Body of pancreas (tissue), 4 donors: ENCODE data around the gene CENPU. TPM values are rescaled to one million over a fixed set of nuclear protein-coding genes. Genes with fewer than 3 reads are reported as not detected.

Experiments used
- ATAC-seq: fragments of 150-250 bp; one replicate; pipeline ENCODE4 v1.9.1; 2016
- DNase-seq, 4 donors: peaks; one replicate each; pipeline ENCODE4 v3.0.0-alpha.2; 2019
- H3K27ac ChIP-seq, 4 donors: fragments of 200-600 bp; sonication (generic); 1 replicate in 3 of 4; 2 replicates in 1 of 4; pipeline versions ENCODE4 v1.5.1 to v1.6.1; 2016 to 2019; ENCODE audit warnings: mild to moderate bottlenecking in 1 of 4, mixed read lengths in 1 of 4, moderate library complexity in 1 of 4
- H3K27me3 ChIP-seq, 2 donors: fragments of 200-600 bp; sonication (generic); one replicate each; pipeline ENCODE4 v1.6.0; 2016; ENCODE audit warnings: mild to moderate bottlenecking in 1 of 2
- H3K36me3 ChIP-seq, 2 donors: fragments of 200-600 bp; sonication (generic); replicated peaks in 1 of 2; 2 replicates each; pipeline ENCODE4 v1.5.1; 2016; ENCODE audit warnings: low read depth in 2 of 2; ENCODE audit not compliant: insufficient read depth in 1 of 2
- H3K4me1 ChIP-seq: fragments of 200-600 bp; sonication (generic); one replicate; pipeline ENCODE4 v1.6.0; 2016
- H3K4me3 ChIP-seq, 2 donors: fragments of 200-600 bp; sonication (generic); 1 replicate in 1 of 2; 2 replicates in 1 of 2; pipeline ENCODE4 v1.5.1; 2016 to 2019
- H3K9me3 ChIP-seq, 3 donors: fragments of 200-600 bp; sonication (generic); 1 replicate in 2 of 3; 2 replicates in 1 of 3; pipeline ENCODE4 v1.5.1; 2016
- POLR2A ChIP-seq, 3 donors: fragments of 450-650 bp; IDR thresholded peaks; one replicate each; pipeline ENCODE4 v1.6.1; 2016; ENCODE audit warnings: antibody characterized with exemption in 3 of 3, mild to moderate bottlenecking in 2 of 3
- WGBS, 2 donors: methylation state at CpG; one replicate each; pipeline ENCODE4 v1.1.5; 2017; 5-methylcytosine and 5-hydroxymethylcytosine counted together
- intact Hi-C: fragments of 100-400 bp; cut with DNase I; formaldehyde crosslinking; loops from one replicate; pipeline ENCODE4 v1.15.1; 2023
- total RNA-seq, 2 donors: library from RNA; depleted of rRNA; stranded (reverse); fragments of >200 nt; gene quantifications; one replicate each; pipeline ENCODE4 v1.1.0, GENCODE V29; 2016
- TF ChIP-seq, protein P1 (sequence below), 7 experiments: fragments of 450-650 bp in 4 of 7; fragments of 200-600 bp in 3 of 7; sonication (generic) in 3 of 7; IDR thresholded peaks; one replicate each; pipeline ENCODE4 v1.5.1; 2016 to 2019; ENCODE audit warnings: antibody characterized with exemption in 7 of 7

CENPU gene
- total RNA-seq, 2 donors from 2014 or later = 2.1 to 2.3 TPM

DNA sequence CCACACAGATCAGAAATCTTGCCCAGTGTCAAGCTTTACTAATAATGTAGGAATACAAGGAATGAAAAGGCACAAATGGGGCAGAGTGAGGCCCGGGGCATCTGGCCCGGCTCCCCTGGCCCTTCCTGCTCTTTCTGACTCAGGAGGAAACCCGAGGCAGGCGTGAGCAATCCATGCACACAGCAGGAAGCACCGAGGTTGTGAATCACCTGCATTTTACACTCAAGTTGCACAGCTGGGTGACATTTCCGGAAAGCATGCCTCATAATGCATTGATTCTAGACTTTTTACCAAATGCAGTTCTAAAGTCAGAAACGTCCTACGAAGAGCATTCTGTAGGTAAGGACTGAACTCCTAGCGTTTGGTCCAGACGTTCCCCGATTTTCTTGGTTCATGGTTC lies 45.4 kb downstream of the CENPU start:
- H3K27me3 ChIP-seq = no peaks in the 10 kb centered on the region
- ATAC-seq = no peak
- DNase-seq = no peak
- H3K4me3 ChIP-seq = no peak overlapping the region
- WGBS, 2 donors = 78 to 81% methylated on average over 11 of the region's 11 CpGs
- no peaks in the 10 kb centered on the region for H3K9me3 ChIP-seq
- H3K36me3 ChIP-seq = no peaks in the 10 kb centered on the region
- TF ChIP-seq, protein P1, sequence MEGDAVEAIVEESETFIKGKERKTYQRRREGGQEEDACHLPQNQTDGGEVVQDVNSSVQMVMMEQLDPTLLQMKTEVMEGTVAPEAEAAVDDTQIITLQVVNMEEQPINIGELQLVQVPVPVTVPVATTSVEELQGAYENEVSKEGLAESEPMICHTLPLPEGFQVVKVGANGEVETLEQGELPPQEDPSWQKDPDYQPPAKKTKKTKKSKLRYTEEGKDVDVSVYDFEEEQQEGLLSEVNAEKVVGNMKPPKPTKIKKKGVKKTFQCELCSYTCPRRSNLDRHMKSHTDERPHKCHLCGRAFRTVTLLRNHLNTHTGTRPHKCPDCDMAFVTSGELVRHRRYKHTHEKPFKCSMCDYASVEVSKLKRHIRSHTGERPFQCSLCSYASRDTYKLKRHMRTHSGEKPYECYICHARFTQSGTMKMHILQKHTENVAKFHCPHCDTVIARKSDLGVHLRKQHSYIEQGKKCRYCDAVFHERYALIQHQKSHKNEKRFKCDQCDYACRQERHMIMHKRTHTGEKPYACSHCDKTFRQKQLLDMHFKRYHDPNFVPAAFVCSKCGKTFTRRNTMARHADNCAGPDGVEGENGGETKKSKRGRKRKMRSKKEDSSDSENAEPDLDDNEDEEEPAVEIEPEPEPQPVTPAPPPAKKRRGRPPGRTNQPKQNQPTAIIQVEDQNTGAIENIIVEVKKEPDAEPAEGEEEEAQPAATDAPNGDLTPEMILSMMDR (IDR thresholded peaks at IDR 0.05) = no peak
- TF ChIP-seq POLR2A (IDR thresholded peaks at IDR 0.05) = no peak
- intact Hi-C loops = no loop called here
- no peaks in the 10 kb centered on the region for H3K4me1 ChIP-seq
- H3K27ac ChIP-seq = no peak overlapping the region

DNA sequence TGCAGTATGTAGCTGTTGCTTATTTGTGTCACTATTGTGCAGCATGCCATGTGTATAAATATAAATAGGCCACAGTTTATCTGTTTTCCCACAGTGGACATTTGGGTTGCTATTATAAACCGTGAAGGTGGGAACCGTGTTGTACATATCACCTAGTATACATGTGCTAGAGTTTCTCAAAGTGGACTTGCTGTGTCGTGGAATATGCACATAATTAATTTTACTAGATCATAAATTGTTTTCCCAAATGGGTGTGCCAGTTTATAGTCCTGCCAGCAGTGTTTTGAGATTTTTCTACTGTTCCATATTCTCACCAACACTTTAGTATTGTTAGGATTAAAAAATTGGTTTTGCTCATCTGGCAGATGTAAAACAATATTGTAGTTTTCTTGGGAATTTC lies 45.9 kb downstream of the CENPU start:
- no peaks in the 10 kb centered on the region for H3K4me1 ChIP-seq
- H3K36me3 ChIP-seq = no peaks in the 10 kb centered on the region
- intact Hi-C loops = no loop called here
- ATAC-seq = no peak
- no peak overlapping the region for H3K27ac ChIP-seq
- H3K4me3 ChIP-seq = no peak overlapping the region
- WGBS, 2 donors = 59 to 60% methylated on average over 3 of the region's 3 CpGs
- no peaks in the 10 kb centered on the region for H3K9me3 ChIP-seq
- DNase-seq = no peak
- TF ChIP-seq, protein P1 (IDR thresholded peaks at IDR 0.05) = no peak
- TF ChIP-seq POLR2A (IDR thresholded peaks at IDR 0.05) = no peak
- H3K27me3 ChIP-seq = no peaks in the 10 kb centered on the region

DNA sequence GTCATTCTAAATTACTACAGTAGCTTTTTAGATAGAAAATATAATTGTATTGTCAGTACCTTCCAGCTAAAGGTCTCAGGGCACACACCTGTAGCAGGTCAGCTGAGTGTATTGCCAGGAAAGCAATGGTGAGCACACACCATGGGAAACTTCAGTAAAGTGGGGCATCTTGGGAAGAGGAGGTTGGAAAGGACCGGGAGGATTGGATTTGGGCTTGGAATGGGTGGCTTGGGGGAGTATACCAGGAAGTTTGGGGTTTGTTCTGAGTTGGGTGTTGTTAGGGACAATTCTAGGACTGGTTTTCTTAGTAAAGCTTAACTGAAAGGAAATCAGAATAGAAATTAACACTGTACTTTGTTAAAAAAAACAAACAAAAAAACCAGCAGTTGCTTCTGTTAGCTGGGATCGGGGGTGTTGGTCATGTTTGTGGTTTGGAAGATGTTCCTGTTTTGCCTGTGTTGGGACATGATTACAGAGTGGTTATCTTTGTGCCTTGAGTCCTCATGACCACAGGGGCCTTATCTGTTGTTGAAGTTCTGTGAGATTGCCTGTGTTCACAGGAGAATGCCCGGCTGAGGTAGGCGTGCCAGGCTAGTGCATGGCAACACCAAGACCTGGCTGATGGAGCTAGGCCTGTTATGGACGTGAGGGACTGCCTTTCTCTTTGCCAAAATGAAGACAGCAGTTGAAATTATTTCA lies 49.3 kb downstream of the CENPU start:
- Histone ChIP-seq H3K36me3 (no peaks in the 10 kb centered on the region), H3K27ac (peak overlapping the region in 1 of 4 donors; percentile 39), H3K4me1 (no peaks in the 10 kb centered on the region), H3K9me3 (no peaks in the 10 kb centered on the region), H3K4me3 (no peak overlapping the region), H3K27me3 (no peaks in the 10 kb centered on the region)
- intact Hi-C loops = no loop called here
- TF ChIP-seq, protein P1 (IDR thresholded peaks at IDR 0.05) = no peak
- no peak for TF ChIP-seq POLR2A (IDR thresholded peaks at IDR 0.05)
- 60 to 80% methylated on average over 3 to 5 of the region's 5 CpGs for WGBS, 2 donors
- ATAC-seq (no peak), DNase-seq (peak in 1 of 4 donors; percentile 32)

DNA sequence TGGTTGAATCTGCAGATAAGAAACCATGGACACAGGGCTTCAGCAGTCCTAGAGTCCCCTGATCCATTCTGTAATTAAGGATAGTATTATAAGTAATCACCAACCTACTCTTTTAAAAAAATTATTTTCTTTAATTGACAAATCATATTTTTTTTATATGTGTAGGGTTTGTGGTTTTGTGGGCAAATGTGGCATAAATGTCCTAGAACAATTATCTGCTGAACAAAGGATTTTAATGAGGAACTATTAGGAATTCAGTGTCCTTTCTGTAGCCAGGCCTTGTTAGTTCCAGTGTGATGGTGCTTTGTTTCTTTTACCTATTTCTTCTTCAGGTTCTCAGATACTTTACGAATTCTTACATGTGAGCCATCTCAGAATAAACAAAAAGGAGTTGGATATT lies 52.0 kb downstream of the CENPU start:
- Histone ChIP-seq H3K27me3 (no peaks in the 10 kb centered on the region), H3K27ac (no peak overlapping the region), H3K36me3 (no peaks in the 10 kb centered on the region), H3K4me3 (no peak overlapping the region), H3K4me1 (no peaks in the 10 kb centered on the region), H3K9me3 (no peaks in the 10 kb centered on the region)
- 89 to 100% methylated on average over 1 of the region's 1 CpG for WGBS, 2 donors
- TF ChIP-seq, protein P1 (IDR thresholded peaks at IDR 0.05) = no peak
- ATAC-seq (no peak), DNase-seq (no peak)
- intact Hi-C loops = no loop called here

DNA sequence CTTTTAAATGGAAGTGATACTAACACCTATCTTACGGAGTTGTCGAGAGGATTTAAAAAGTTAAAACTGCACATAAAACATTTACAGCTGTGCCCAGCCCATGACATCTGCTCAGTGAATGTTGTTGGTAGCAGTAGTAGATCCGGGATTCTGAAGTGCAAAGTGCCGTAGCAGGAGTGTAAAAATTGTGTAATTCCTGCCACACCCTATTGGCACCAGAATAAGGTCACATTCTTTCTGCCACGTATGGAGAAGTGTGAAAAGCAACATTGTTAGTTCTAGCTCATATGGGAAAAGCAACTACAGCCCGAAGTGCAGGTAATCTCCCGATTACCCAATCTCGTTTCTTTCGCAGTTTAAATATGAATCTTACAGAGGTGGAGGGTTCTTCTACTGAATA lies 53.2 kb downstream of the CENPU start:
- Histone ChIP-seq H3K36me3 (no peaks in the 10 kb centered on the region), H3K9me3 (no peaks in the 10 kb centered on the region), H3K27me3 (no peaks in the 10 kb centered on the region), H3K4me1 (no peaks in the 10 kb centered on the region), H3K4me3 (no peak overlapping the region), H3K27ac (no peak overlapping the region)
- DNase-seq (no peak), ATAC-seq (no peak)
- 60 to 66% methylated on average over 9 of the region's 9 CpGs for WGBS, 2 donors
- TF ChIP-seq POLR2A (IDR thresholded peaks at IDR 0.05) = no peak
- TF ChIP-seq, protein P1 (IDR thresholded peaks at IDR 0.05) = no peak
- intact Hi-C loops = no loop called here
